Measurements from ENCODE around the gene LIN7C. TPM values are rescaled to one million over a fixed set of nuclear protein-coding genes. Genes with fewer than 3 reads are reported as not detected.
A peak's percentile ranks its signal among the peaks of the same experiment; 100 is the strongest.

Gene LIN7C
- polyA plus RNA-seq, 2 of the 4 experiments (the other 2 are of a cell fraction) = 10.1 to 31.0 TPM

GRCh38 chr11:27472398-27473016, 34.1 kb downstream of the LIN7C start, which contains the start of gene LGR4:
LGR4 (minus strand) TSS chr11:27472790; CDS start chr11:27472302, 488 bp downstream.
- Histone ChIP-seq H3K4me2 (peak within 1 kb of the TSS; percentile 79), H3K27ac (peak within 1 kb of the TSS; percentile 94 to 98), H3K4me3 (peak within 1 kb of the TSS; percentile 89), H3K4me1 (peaks cover 16% of the 10 kb centered on the region; the same call in 2 of the 3 replicates), H3K9me3 (no peaks in the 10 kb centered on the region)
- WGBS (ENCODE audit: missing lambda C conversion rate) = 2% methylated on average over 11 of the region's 57 CpGs
- POLR2A ChIA-PET = interaction anchor here (0.5 to 1.8 kb wide), 13 partner anchors 8 to 301 kb away, joined by 3 to 14 read pairs (median 4); partner anchors contain the start of gene CCDC34
- peak; percentile 49; the same call in 1 of the 2 replicates for TF ChIP-seq MAX (IDR thresholded peaks at IDR 0.05)
- TF ChIP-seq BCL3 (IDR thresholded peaks at IDR 0.05) = peak; percentile 76; the same call in 2 of the 3 replicates
- TF ChIP-seq RCOR1 (IDR thresholded peaks at IDR 0.05; ENCODE audit: low read depth, low read length) = no peak
- no peak for TF ChIP-seq ELK1 (IDR thresholded peaks at IDR 0.05; ENCODE audit: low read depth, low read length)
- peak; percentile 84 for TF ChIP-seq POLR2A (IDR thresholded peaks at IDR 0.05; ENCODE audit: low read length)
- TF ChIP-seq RAD21 (conservative IDR thresholded peaks at IDR 0.05 in 1 of 2, IDR thresholded peaks at IDR 0.05 in 1 of 2) = peak in 1 of 2 experiments; percentile 20; a peak in 2 of 5 replicates
- CTCF ChIA-PET = interaction anchor here (0.6 to 7.4 kb wide), 8 partner anchors 12 to 290 kb away, joined by 3 to 65 read pairs (median 3); no protein-coding TSS in a partner anchor
- ATAC-seq (peak; percentile 86 to 95), FAIRE-seq (peak; percentile 23), DNase-seq (ENCODE audit: low read depth in 1 of 2, low spot score in 1 of 2) (peak; percentile 84 to 96)

- FAIRE-seq = no peak
- H3K4me1 ChIP-seq = peaks cover 24% of the 10 kb centered on the region; the same call in 2 of the 3 replicates
- H3K9me3 ChIP-seq = no peaks in the 10 kb centered on the region
- peak overlapping the region; percentile 89 for H3K4me3 ChIP-seq
- TF ChIP-seq SMC3 (IDR thresholded peaks at IDR 0.05) = peak; percentile 9; the same call in 1 of the 3 replicates
- no peak for TF ChIP-seq POLR2AphosphoS2 (conservative IDR thresholded peaks at IDR 0.05; ENCODE audit: low read length)
- no peak for TF ChIP-seq FOSB (CRISPR knock-in tag; IDR thresholded peaks at IDR 0.05)
- TF ChIP-seq JUN (IDR thresholded peaks at IDR 0.05) = peak; percentile 56 to 65; a peak in 2 of 5 replicates
- no peak for TF ChIP-seq KDM5A (IDR thresholded peaks at IDR 0.05)
- TF ChIP-seq EP300 (IDR thresholded peaks at IDR 0.05) = no peak
- TF ChIP-seq RCOR1 (IDR thresholded peaks at IDR 0.05; ENCODE audit: low read depth, low read length) = no peak
- peak; percentile 27; the same call in 1 of the 2 replicates for TF ChIP-seq MAX (IDR thresholded peaks at IDR 0.05)
- TF ChIP-seq MAFK (IDR thresholded peaks at IDR 0.05; ENCODE audit: partially characterized antibody) = no peak
- no peak for TF ChIP-seq HES2 (IDR thresholded peaks at IDR 0.05)
- TF ChIP-seq GATA3 (IDR thresholded peaks at IDR 0.05; ENCODE audit: borderline replicate concordance) = no peak
- TF ChIP-seq NR3C1 (IDR thresholded peaks at IDR 0.05) = no peak
- no peak; the same call in 1 of the 2 replicates for TF ChIP-seq PHF8 (IDR thresholded peaks at IDR 0.05; ENCODE audit: borderline replicate concordance, low read depth)
- H3K27ac ChIP-seq = peak overlapping the region; percentile 94 to 98
- POLR2A ChIA-PET = interaction anchor here (0.5 to 1.8 kb wide), 10 partner anchors 8 to 259 kb away, joined by 3 to 14 read pairs (median 4); partner anchors contain the start of gene CCDC34
- peak overlapping the region; percentile 79 for H3K4me2 ChIP-seq
- 2% methylated on average over 11 of the region's 79 CpGs for WGBS (ENCODE audit: missing lambda C conversion rate)
- CTCF ChIA-PET = interaction anchor here (0.7 to 7.4 kb wide), 7 partner anchors 13 to 289 kb away, joined by 3 to 65 read pairs (median 3); no protein-coding TSS in a partner anchor
- DNase-seq (ENCODE audit: low read depth in 1 of 2, low spot score in 1 of 2) = peak in 1 of 2 experiments; percentile 38
- ATAC-seq = peak; percentile 17 to 59
Observed at GRCh38 chr11:27471589-27472397, 34.8 kb downstream of the LIN7C start.
